Caco-2 (cell line): ENCODE measurements around the gene CD82. TPM values are rescaled to one million over a fixed set of nuclear protein-coding genes. Genes with fewer than 3 reads are reported as not detected.

Experiments used
- BruUV-seq: library from RNA; stranded (reverse); fragments of 400-500 nt; replicated peaks from 2 replicates; lab custom pipeline; 2021; lab: Mats Ljungman, UMichigan
- CTCF ChIA-PET: fragments of 300-600 bp; sonication (Branson Sonifier 250); formaldehyde crosslinking; loops from one replicate; lab custom pipeline; 2022; ENCODE audit warnings: antibody characterized with exemption; lab: Charles Lee
- POLR2A ChIA-PET: fragments of 300-600 bp; sonication (Branson Sonifier 250); formaldehyde crosslinking; loops from one replicate; lab custom pipeline; 2022; ENCODE audit warnings: antibody characterized with exemption; lab: Charles Lee
- DNase-seq, 2 experiments: peaks; one replicate each; pipeline versions ENCODE4 v3.0.0 to v3.0.0-alpha.2; 2020 to 2022
- H3K27me3 ChIP-seq: replicated peaks from 2 replicates; pipeline ENCODE4 v1.6.0; 2011; ENCODE audit warnings: low read length; ENCODE audit not compliant: control insufficient read depth, insufficient read depth
- H3K36me3 ChIP-seq: 2 replicates; pipeline ENCODE4 v1.5.1; 2011; ENCODE audit warnings: low read length; ENCODE audit not compliant: control insufficient read depth, insufficient read depth
- H3K4me1 ChIP-seq: fragments of 250-450 bp; sonication (Bioruptor Pico); 2 replicates; pipeline ENCODE4 v1.5.1; 2020; ENCODE audit warnings: mild to moderate bottlenecking
- H3K4me3 ChIP-seq: 2 replicates; pipeline ENCODE4 v1.5.1; 2011; ENCODE audit warnings: low read depth, mild to moderate bottlenecking, control low read depth, low read length
- H3K9me3 ChIP-seq: fragments of 250-450 bp; sonication (Bioruptor Pico); 2 replicates; pipeline ENCODE4 v1.5.1; 2020; ENCODE audit warnings: mild to moderate bottlenecking, moderate library complexity
- H3K27ac Mint-ChIP-seq: one replicate; pipeline ENCODE4 v1.8.0; 2022; ENCODE audit warnings: mixed read lengths; ENCODE audit not compliant: unreplicated experiment
- H3K27me3 Mint-ChIP-seq: one replicate; pipeline ENCODE4 v1.8.0; 2022; ENCODE audit warnings: mixed read lengths; ENCODE audit not compliant: insufficient read depth, unreplicated experiment
- H3K36me3 Mint-ChIP-seq: one replicate; pipeline ENCODE4 v1.8.0; 2022; ENCODE audit warnings: mild to moderate bottlenecking, mixed read lengths; ENCODE audit not compliant: insufficient read depth, unreplicated experiment
- H3K4me1 Mint-ChIP-seq: one replicate; pipeline ENCODE4 v1.8.0; 2022; ENCODE audit warnings: low read depth, mixed read lengths; ENCODE audit not compliant: unreplicated experiment
- H3K4me3 Mint-ChIP-seq: one replicate; pipeline ENCODE4 v1.8.0; 2022; ENCODE audit warnings: mild to moderate bottlenecking, moderate library complexity, mixed read lengths; ENCODE audit not compliant: unreplicated experiment
- H3K9me3 Mint-ChIP-seq: one replicate; pipeline ENCODE4 v1.8.0; 2022; ENCODE audit warnings: mixed read lengths; ENCODE audit not compliant: unreplicated experiment
- CTCF ChIP-seq, 2 experiments: fragments of 200-600 bp in 1 of 2; IDR thresholded peaks; 1 replicate in 1 of 2; 2 replicates in 1 of 2; pipeline versions ENCODE4 v1.5.1 to v1.8.0; 2011 to 2022; ENCODE audit warnings: antibody characterized with exemption in 1 of 2, control low read depth in 1 of 2, inconsistent platforms in 1 of 2, low read depth in 1 of 2, low read length in 1 of 2, mild to moderate bottlenecking in 1 of 2, moderate library complexity in 1 of 2; ENCODE audit not compliant: insufficient read depth in 1 of 2, severe bottlenecking in 1 of 2, unreplicated experiment in 1 of 2
- intact Hi-C: fragments of 100-400 bp; cut with micrococcal nuclease; formaldehyde crosslinking; loops from one replicate; pipeline ENCODE4 v1.10.0; 2022; ENCODE audit not compliant: unreplicated experiment
- total RNA-seq: library from RNA; stranded (reverse); gene quantifications from 2 replicates; pipeline ENCODE4 v1.2.3, GENCODE V29; 2022

CD82 gene
- total RNA-seq, 1 experiment from 2014 or later: 4.3 TPM

DNA sequence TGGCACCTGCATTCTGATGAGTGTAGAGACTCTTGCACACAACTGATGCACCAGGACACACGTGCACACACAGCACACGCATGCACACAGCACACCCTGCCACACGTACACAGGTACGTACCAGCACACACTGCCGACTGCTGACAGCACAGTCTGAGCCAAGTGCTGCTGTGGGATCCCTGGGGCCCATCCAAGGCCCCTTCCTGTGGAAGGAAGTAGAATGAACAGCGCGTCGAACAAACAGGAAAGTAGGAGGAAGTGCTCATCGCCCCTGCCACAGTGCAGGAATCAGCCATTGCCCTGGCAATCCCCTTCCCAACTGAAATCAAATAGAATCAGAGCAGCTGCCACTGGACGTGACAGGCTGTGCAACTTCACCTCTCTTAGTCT is 57.9 kb downstream of the CD82 start:
- H3K4me1 Mint-ChIP-seq: no peaks in the 10 kb centered on the region
- no peak for TF ChIP-seq CTCF (IDR thresholded peaks at IDR 0.05; ENCODE audit: insufficient read depth in 1 of 2, low read depth in 1 of 2, low read length in 1 of 2, severe bottlenecking in 1 of 2, unreplicated experiment in 1 of 2)
- no peak overlapping the region for H3K27ac Mint-ChIP-seq
- BruUV-seq: no TSS peak
- H3K27me3 ChIP-seq: no peaks in the 10 kb centered on the region
- H3K9me3 Mint-ChIP-seq: peaks cover 10% of the 10 kb centered on the region
- DNase-seq: no peak
- CTCF ChIA-PET: no interaction called here
- intact Hi-C loops: loop anchor here (5.0 to 10.0 kb wide), 3 partner anchors 104 to 481 kb away; partner anchors contain the start of gene TSPAN18
- no peaks in the 10 kb centered on the region for H3K27me3 Mint-ChIP-seq
- H3K4me3 ChIP-seq: no peak overlapping the region
- H3K36me3 ChIP-seq: no peaks in the 10 kb centered on the region
- H3K36me3 Mint-ChIP-seq: no peaks in the 10 kb centered on the region
- H3K4me3 Mint-ChIP-seq: no peak overlapping the region
- POLR2A ChIA-PET: no interaction called here
- no peaks in the 10 kb centered on the region for H3K4me1 ChIP-seq
- H3K9me3 ChIP-seq: no peaks in the 10 kb centered on the region

- H3K9me3 ChIP-seq: no peaks in the 10 kb centered on the region
- POLR2A ChIA-PET: no interaction called here
- Mint-ChIP-seq H3K27ac (no peak overlapping the region), H3K27me3 (peaks cover under 1% of the 10 kb centered on the region), H3K9me3 (peaks cover 10% of the 10 kb centered on the region), H3K4me3 (no peak overlapping the region), H3K4me1 (no peaks in the 10 kb centered on the region), H3K36me3 (no peaks in the 10 kb centered on the region)
- no peaks in the 10 kb centered on the region for H3K4me1 ChIP-seq
- BruUV-seq: no TSS peak
- TF ChIP-seq CTCF (IDR thresholded peaks at IDR 0.05; ENCODE audit: insufficient read depth in 1 of 2, low read depth in 1 of 2, low read length in 1 of 2, severe bottlenecking in 1 of 2, unreplicated experiment in 1 of 2): no peak
- H3K4me3 ChIP-seq: no peak overlapping the region
- CTCF ChIA-PET: no interaction called here
- no peaks in the 10 kb centered on the region; the same call in 1 of the 2 replicates for H3K27me3 ChIP-seq
- intact Hi-C loops: loop anchor here (5.0 to 10.0 kb wide), 3 partner anchors 103 to 481 kb away; partner anchors contain the start of gene TSPAN18
- DNase-seq: no peak
- H3K36me3 ChIP-seq: no peaks in the 10 kb centered on the region
Observed at GRCh38 chr11:44623731-44624491, 58.4 kb downstream of the CD82 start.

DNA sequence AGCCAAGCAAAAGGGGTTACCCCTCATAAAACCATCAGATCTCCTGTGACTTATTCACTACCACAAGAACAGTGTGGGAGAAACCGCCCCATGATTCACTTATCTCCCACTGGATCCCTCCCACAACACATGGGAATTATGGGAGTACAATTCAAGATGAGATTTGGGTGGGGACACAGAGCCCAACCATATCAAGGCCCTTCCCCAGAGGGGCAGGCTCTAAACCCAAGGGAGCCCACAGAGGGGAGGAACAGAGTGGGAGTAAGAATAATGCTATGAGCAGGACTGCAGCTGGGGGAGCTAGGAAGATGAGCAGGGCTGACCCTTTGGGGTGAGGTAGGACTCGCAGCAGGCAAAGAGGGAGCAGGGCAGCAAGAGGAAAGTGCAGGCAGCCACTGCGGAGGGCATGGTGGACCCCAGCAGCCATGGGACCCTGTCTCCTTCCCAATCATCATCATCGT is 59.3 kb downstream of the CD82 start:
- BruUV-seq: no TSS peak
- ChIA-PET CTCF (no interaction called here), POLR2A (no interaction called here)
- Histone ChIP-seq H3K4me1 (no peaks in the 10 kb centered on the region), H3K4me3 (no peak overlapping the region), H3K27me3 (no peaks in the 10 kb centered on the region; the same call in none of the 2 replicates), H3K9me3 (no peaks in the 10 kb centered on the region), H3K36me3 (no peaks in the 10 kb centered on the region)
- no peak overlapping the region for H3K27ac Mint-ChIP-seq
- no peak overlapping the region for H3K4me3 Mint-ChIP-seq
- DNase-seq: no peak
- H3K27me3 Mint-ChIP-seq: peaks cover 2% of the 10 kb centered on the region
- H3K9me3 Mint-ChIP-seq: peaks cover 10% of the 10 kb centered on the region
- intact Hi-C loops: loop anchor here (5.0 to 10.0 kb wide), 3 partner anchors 103 to 480 kb away; partner anchors contain the start of gene TSPAN18
- H3K4me1 Mint-ChIP-seq: no peaks in the 10 kb centered on the region
- no peak for TF ChIP-seq CTCF (IDR thresholded peaks at IDR 0.05; ENCODE audit: insufficient read depth in 1 of 2, low read depth in 1 of 2, low read length in 1 of 2, severe bottlenecking in 1 of 2, unreplicated experiment in 1 of 2)
- no peaks in the 10 kb centered on the region for H3K36me3 Mint-ChIP-seq
